ENCODE data around the gene THRAP3. TPM values are rescaled to one million over a fixed set of nuclear protein-coding genes. Genes with fewer than 3 reads are reported as not detected.

THRAP3 gene
- total and polyA plus RNA-seq, 2 of the 8 experiments (the other 6 are each of a cell fraction or from before 2014, with no cell fraction given): 40.2 to 183 TPM

- ChIA-PET CTCF (ENCODE audit: partially characterized antibody) (interaction anchor here (1.1 kb wide), 1 partner anchor 9 kb away, joined by 3 read pairs; no protein-coding TSS in a partner anchor), POLR2A (ENCODE audit: partially characterized antibody) (interaction anchor here (0.7 to 1.5 kb wide), 5 partner anchors 8 to 559 kb away, joined by 3 to 8 read pairs (median 5); no protein-coding TSS in a partner anchor)
- H4K5ac ChIP-seq (ENCODE audit: insufficient read length, low read depth, low read length): no peak overlapping the region
- peaks cover 63 to 100% of the 10 kb centered on the region in 2 experiments for H3K79me2 ChIP-seq (ENCODE audit: control insufficient read depth in 1 of 2, insufficient read depth in 2 of 2, low read length in 2 of 2)
- no peak overlapping the region for H3K27ac ChIP-seq (ENCODE audit: low read depth, low read length)
- no peak overlapping the region for H3K4ac ChIP-seq (replicated peaks; ENCODE audit: insufficient read length, low read depth, low read length)
- no peak for TF ChIP-seq SP4 (IDR thresholded peaks at IDR 0.05; ENCODE audit: low read length)
- no peak for TF ChIP-seq E2F6 (IDR thresholded peaks at IDR 0.05)
- TF ChIP-seq TBP (IDR thresholded peaks at IDR 0.05; ENCODE audit: low read depth, low read length): no peak
- no peak for TF ChIP-seq ASH2L (IDR thresholded peaks at IDR 0.05; ENCODE audit: low read length)
- TF ChIP-seq MAFK (IDR thresholded peaks at IDR 0.05; ENCODE audit: low read depth, low read length): no peak
- H3K9ac ChIP-seq (replicated peaks in 1 of 4; ENCODE audit: extremely low read depth in 1 of 4, low read depth in 3 of 4, low read length in 3 of 4): no peak overlapping the region
- H2BK5ac ChIP-seq (ENCODE audit: low read depth, low read length): no peak overlapping the region
- H2AFZ ChIP-seq (ENCODE audit: low read length): no peak overlapping the region
- no peak overlapping the region for H3K14ac ChIP-seq (ENCODE audit: insufficient read length)
- DNase-seq (ENCODE audit: low read depth in 1 of 2, low spot score in 2 of 2) (no peak), FAIRE-seq (no peak)
- WGBS, 2 experiments (ENCODE audit: extremely low coverage in 1 of 2, insufficient coverage in 1 of 2, insufficient read length in 1 of 2, insufficient replicate concordance in 2 of 2, low coverage in 1 of 2, low lambda C conversion rate in 2 of 2, missing lambda C conversion rate in 1 of 2): 100% methylated on average over 1 of the region's 1 CpG; no CpG with 5 or more reads in 1 of the 2 experiments
- no peak overlapping the region for H3K18ac ChIP-seq (ENCODE audit: extremely low read depth, low read length)
- no peak overlapping the region for H3K56ac ChIP-seq (replicated peaks; ENCODE audit: insufficient read length, low read depth, low read length)
- no peak overlapping the region for H3K4me3 ChIP-seq (ENCODE audit: extremely low read depth in 1 of 4, insufficient read depth in 2 of 4, low read depth in 3 of 4, low read length in 4 of 4)
- H2BK12ac ChIP-seq (ENCODE audit: low read depth, low read length): no peak overlapping the region
- no peak overlapping the region for H2BK120ac ChIP-seq (replicated peaks; ENCODE audit: low read depth, low read length)
- no peaks in the 10 kb centered on the region for H3K4me1 ChIP-seq (replicated peaks in 1 of 4; ENCODE audit: control insufficient read depth in 3 of 4, insufficient read depth in 4 of 4, low read length in 3 of 4)
- H3K36me3 ChIP-seq (ENCODE audit: control insufficient read depth in 2 of 4, insufficient read depth in 4 of 4, low read length in 3 of 4): peaks cover 0 to 37% (median 11%) of the 10 kb centered on the region in 4 experiments; a peak in 6 of 8 replicates
- H3K23ac ChIP-seq (ENCODE audit: insufficient read length): no peak overlapping the region
- H4K8ac ChIP-seq (ENCODE audit: extremely low read depth, insufficient read depth, low read length): no peak overlapping the region
- no peak overlapping the region for H2AK5ac ChIP-seq (ENCODE audit: low read depth, low read length)
- no peak overlapping the region for H4K91ac ChIP-seq (replicated peaks; ENCODE audit: insufficient read length, low read length)
- H3K23me2 ChIP-seq (ENCODE audit: low read depth, low read length): no peaks in the 10 kb centered on the region
- no peaks in the 10 kb centered on the region; the same call in 1 of the 2 replicates for H3K79me1 ChIP-seq (ENCODE audit: low read depth, low read length)
- H2BK20ac ChIP-seq (ENCODE audit: low read length): no peak overlapping the region
- H2BK15ac ChIP-seq (ENCODE audit: low read length): no peak overlapping the region
- H3K4me2 ChIP-seq (ENCODE audit: insufficient read depth in 1 of 2, low read depth in 2 of 2, low read length in 2 of 2): no peak overlapping the region
- H3K27me3 ChIP-seq (replicated peaks in 1 of 4; ENCODE audit: control insufficient read depth in 3 of 4, extremely low read depth in 1 of 4, insufficient read depth in 3 of 4, low read length in 3 of 4): no peaks in the 10 kb centered on the region
- peaks cover 10 to 13% of the 10 kb centered on the region in 2 experiments for H4K20me1 ChIP-seq (replicated peaks in 1 of 2; ENCODE audit: control insufficient read depth in 1 of 2, insufficient read depth in 2 of 2, low read length in 2 of 2)
- no peaks in the 10 kb centered on the region for H3K9me3 ChIP-seq (ENCODE audit: insufficient read depth in 2 of 2, low read depth in 1 of 2, low read length in 1 of 2)
Measured at GRCh38 chr1:36231191-36231590, 6.9 kb downstream of the THRAP3 start.

Data from H1 (cell line).